H9 (cell line): ENCODE data around the gene GNA12. TPM values are rescaled to one million over a fixed set of nuclear protein-coding genes. Genes with fewer than 3 reads are reported as not detected.

ENCODE experiments used
- DNase-seq: peaks from one replicate; pipeline ENCODE4 v3.0.0-alpha.2; 2017
- H2AFZ ChIP-seq: one replicate; pipeline ENCODE4 v1.6.1; 2013; ENCODE audit warnings: mild to moderate bottlenecking, low read length, control low read depth, moderate library complexity
- H2AK5ac ChIP-seq: 2 replicates; pipeline ENCODE4 v1.6.1; 2013; ENCODE audit warnings: low read length, control low read depth, mixed read lengths; ENCODE audit not compliant: insufficient read length
- H2BK120ac ChIP-seq: one replicate; pipeline ENCODE4 v1.6.1; 2013; ENCODE audit warnings: low read depth, mild to moderate bottlenecking, low read length, control low read depth, inconsistent platforms; ENCODE audit not compliant: poor library complexity, severe bottlenecking
- H2BK12ac ChIP-seq: 2 replicates; pipeline ENCODE4 v1.6.1; 2013; ENCODE audit warnings: low read length, control low read depth, mixed read lengths, low read depth; ENCODE audit not compliant: insufficient read length
- H2BK15ac ChIP-seq: 2 replicates; pipeline ENCODE4 v1.6.1; 2013; ENCODE audit warnings: low read depth, low read length, control low read depth
- H2BK20ac ChIP-seq: one replicate; pipeline ENCODE4 v1.6.1; 2013; ENCODE audit warnings: low read depth, mild to moderate bottlenecking, low read length, control low read depth, inconsistent platforms; ENCODE audit not compliant: poor library complexity, severe bottlenecking
- H2BK5ac ChIP-seq: 2 replicates; pipeline ENCODE4 v1.6.1; 2013; ENCODE audit warnings: low read length, control low read depth, mixed read lengths; ENCODE audit not compliant: insufficient read length
- H3K14ac ChIP-seq: 2 replicates; pipeline ENCODE4 v1.6.1; 2013; ENCODE audit warnings: low read length, control low read depth; ENCODE audit not compliant: insufficient read depth
- H3K18ac ChIP-seq: 2 replicates; pipeline ENCODE4 v1.6.1; 2013; ENCODE audit warnings: low read depth, mild to moderate bottlenecking, mixed read lengths, low read length, control low read depth; ENCODE audit not compliant: insufficient read length
- H3K23ac ChIP-seq: 2 replicates; pipeline ENCODE4 v1.6.1; 2013; ENCODE audit warnings: low read length, control low read depth, mixed read lengths, low read depth; ENCODE audit not compliant: insufficient read length
- H3K23me2 ChIP-seq: 2 replicates; pipeline ENCODE4 v1.6.1; 2013; ENCODE audit warnings: low read depth, mild to moderate bottlenecking, mixed read lengths, low read length, control low read depth; ENCODE audit not compliant: insufficient read length, poor library complexity, severe bottlenecking
- H3K27ac ChIP-seq: 2 replicates; pipeline ENCODE4 v1.5.1; 2013; ENCODE audit warnings: low read length, control low read depth, mixed read lengths, low read depth; ENCODE audit not compliant: insufficient read length
- H3K27me3 ChIP-seq: 2 replicates; pipeline ENCODE4 v1.6.1; 2013; ENCODE audit warnings: low read length, control low read depth, inconsistent platforms; ENCODE audit not compliant: insufficient read depth
- H3K4ac ChIP-seq: 2 replicates; pipeline ENCODE4 v1.6.1; 2013; ENCODE audit warnings: low read depth, mild to moderate bottlenecking, control low read depth, inconsistent platforms, low read length, moderate library complexity
- H3K4me1 ChIP-seq: 2 replicates; pipeline ENCODE4 v1.6.1; 2013; ENCODE audit warnings: low read length, control low read depth, inconsistent platforms; ENCODE audit not compliant: insufficient read depth
- H3K4me2 ChIP-seq: 2 replicates; pipeline ENCODE4 v1.6.1; 2013; ENCODE audit warnings: low read length, control low read depth, mixed read lengths; ENCODE audit not compliant: insufficient read length, insufficient read depth
- H3K56ac ChIP-seq: 2 replicates; pipeline ENCODE4 v1.6.1; 2013; ENCODE audit warnings: low read depth, mild to moderate bottlenecking, mixed read lengths, low read length, control low read depth; ENCODE audit not compliant: insufficient read length
- H3K79me1 ChIP-seq: 2 replicates; pipeline ENCODE4 v1.6.1; 2013; ENCODE audit warnings: low read depth, mild to moderate bottlenecking, moderate library complexity, low read length, control low read depth, inconsistent platforms; ENCODE audit not compliant: insufficient read depth, poor library complexity, severe bottlenecking
- H3K79me2 ChIP-seq: 2 replicates; pipeline ENCODE4 v1.6.1; 2013; ENCODE audit warnings: low read length, control low read depth, inconsistent platforms; ENCODE audit not compliant: insufficient read depth
- H3K9ac ChIP-seq: 2 replicates; pipeline ENCODE4 v1.6.1; 2013; ENCODE audit warnings: low read length, control low read depth, mixed read lengths; ENCODE audit not compliant: insufficient read length; ENCODE audit errors: extremely low read depth
- H3K9me3 ChIP-seq: one replicate; pipeline ENCODE4 v1.6.1; 2013; ENCODE audit warnings: low read depth, low read length, inconsistent platforms; ENCODE audit not compliant: control insufficient read depth
- H3T11ph ChIP-seq: one replicate; pipeline ENCODE4 v1.6.1; 2013; ENCODE audit warnings: mild to moderate bottlenecking, low read length, control low read depth, inconsistent platforms
- H4K20me1 ChIP-seq: one replicate; pipeline ENCODE4 v1.6.1; 2013; ENCODE audit not compliant: control insufficient read depth, insufficient read length, insufficient read depth
- H4K5ac ChIP-seq: 2 replicates; pipeline ENCODE4 v1.6.1; 2013; ENCODE audit warnings: low read depth, mild to moderate bottlenecking, mixed read lengths, low read length, control low read depth; ENCODE audit not compliant: insufficient read length
- H4K8ac ChIP-seq: replicated peaks from 2 replicates; pipeline ENCODE4 v1.6.1; 2013; ENCODE audit warnings: low read length, control low read depth, mixed read lengths, low read depth; ENCODE audit not compliant: insufficient read length
- H4K91ac ChIP-seq: 2 replicates; pipeline ENCODE4 v1.6.1; 2013; ENCODE audit warnings: low read depth, mild to moderate bottlenecking, moderate library complexity, mixed read lengths, low read length, control low read depth; ENCODE audit not compliant: insufficient read length
- H3K27ac Mint-ChIP-seq, 3 experiments: 2 replicates in 2 of 3; 3 replicates in 1 of 3; pipeline ENCODE4 v1.8.0; 2020 to 2021; ENCODE audit warnings: mixed read lengths in 3 of 3, mild to moderate bottlenecking in 1 of 3, moderate library complexity in 1 of 3
- H3K27me3 Mint-ChIP-seq: 2 replicates; pipeline ENCODE4 v1.8.0; 2021; ENCODE audit warnings: low read depth, mild to moderate bottlenecking, moderate library complexity, mixed read lengths
- H3K36me3 Mint-ChIP-seq, 3 experiments: 2 replicates in 2 of 3; 3 replicates in 1 of 3; pipeline ENCODE4 v1.8.0; 2020 to 2021; ENCODE audit warnings: low read depth in 3 of 3, mixed read lengths in 3 of 3; ENCODE audit not compliant: insufficient read depth in 1 of 3
- H3K4me1 Mint-ChIP-seq, 2 experiments: 2 replicates each; pipeline ENCODE4 v1.8.0; 2020; ENCODE audit warnings: mixed read lengths in 2 of 2
- H3K4me3 Mint-ChIP-seq, 2 experiments: 2 replicates in 1 of 2; 3 replicates in 1 of 2; pipeline ENCODE4 v1.8.0; 2020 to 2021; ENCODE audit warnings: mild to moderate bottlenecking in 2 of 2, mixed read lengths in 2 of 2, moderate library complexity in 1 of 2
- H3K9me3 Mint-ChIP-seq, 2 experiments: 2 replicates in 1 of 2; 3 replicates in 1 of 2; pipeline ENCODE4 v1.8.0; 2020; ENCODE audit warnings: mild to moderate bottlenecking in 2 of 2, mixed read lengths in 2 of 2, moderate library complexity in 1 of 2
- WGBS: extraction: QIAGEN DNeasy Blood & Tissue Kit; methylation state at CpG from one replicate; pipeline ENCODE4 v1.1.7; 2013; ENCODE audit warnings: missing lambda C conversion rate, low lambda C conversion rate, mixed read lengths; ENCODE audit not compliant: insufficient read length; ENCODE audit errors: extremely low coverage; 5-methylcytosine and 5-hydroxymethylcytosine counted together
- total RNA-seq: library from RNA; stranded (reverse); gene quantifications from 2 replicates; pipeline ENCODE4 v1.2.1, GENCODE V29; 2021
- TF ChIP-seq, protein P1 (sequence below): fragments of 200-600 bp; sonication (generic); conservative IDR thresholded peaks from 3 replicates; pipeline ENCODE4 v1.8.0; 2021; ENCODE audit warnings: antibody characterized with exemption, mild to moderate bottlenecking

The GNA12 gene
- total RNA-seq, 1 experiment from 2014 or later: 60.2 TPM

DNA sequence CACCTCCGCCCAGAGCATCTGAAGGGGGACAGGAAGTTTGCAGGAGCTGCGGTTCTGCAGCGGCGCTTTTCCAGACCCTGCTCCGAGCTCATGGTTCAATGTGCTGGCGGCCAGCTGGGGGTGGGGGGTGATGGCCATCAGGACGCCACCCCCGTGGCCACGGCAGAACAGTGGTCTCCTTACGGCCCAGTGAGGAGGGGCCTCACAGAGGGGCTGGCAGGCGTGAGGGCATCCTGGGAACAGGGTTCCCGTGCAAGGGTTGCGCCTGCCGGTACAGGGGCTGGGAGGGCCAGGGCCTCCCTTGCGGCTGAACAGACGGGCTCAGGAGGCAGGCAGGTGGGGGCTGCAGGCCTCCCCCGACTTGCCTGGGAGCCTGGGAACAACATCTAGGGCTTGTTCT is 39.0 kb upstream of the GNA12 start:
- H3K14ac ChIP-seq: no peak overlapping the region; the same call in 1 of the 2 replicates
- no peaks in the 10 kb centered on the region for H3K27me3 ChIP-seq
- no peak overlapping the region for H2BK20ac ChIP-seq
- H3K27ac ChIP-seq: no peak overlapping the region
- H3K18ac ChIP-seq: no peak overlapping the region
- WGBS: no CpG with 5 or more reads among the region's 17 CpGs
- no peaks in the 10 kb centered on the region for H3K79me1 ChIP-seq
- no peaks in the 10 kb centered on the region for H4K20me1 ChIP-seq
- H3K23me2 ChIP-seq: no peaks in the 10 kb centered on the region
- H2BK12ac ChIP-seq: no peak overlapping the region
- H2BK120ac ChIP-seq: no peak overlapping the region
- no peak overlapping the region for H3K9ac ChIP-seq
- H3T11ph ChIP-seq: no peak overlapping the region
- no peak overlapping the region for H3K23ac ChIP-seq
- H3K79me2 ChIP-seq: no peaks in the 10 kb centered on the region
- peaks cover 25 to 43% of the 10 kb centered on the region in 2 experiments for H3K4me1 Mint-ChIP-seq
- H3K27me3 Mint-ChIP-seq: no peaks in the 10 kb centered on the region
- H3K27ac Mint-ChIP-seq: no peak overlapping the region
- no peak overlapping the region for H2AK5ac ChIP-seq
- no peaks in the 10 kb centered on the region for H3K9me3 ChIP-seq
- no peak overlapping the region for H2AFZ ChIP-seq
- H3K4ac ChIP-seq: no peak overlapping the region
- H3K9me3 Mint-ChIP-seq: peaks cover 0 to 5% of the 10 kb centered on the region in 2 experiments; a peak in 2 of 5 replicates
- peaks cover 5% of the 10 kb centered on the region; the same call in 1 of the 2 replicates for H3K4me1 ChIP-seq
- H2BK15ac ChIP-seq: no peak overlapping the region
- H2BK5ac ChIP-seq: no peak overlapping the region
- H4K8ac ChIP-seq: no peak overlapping the region
- H4K5ac ChIP-seq: no peak overlapping the region
- no peak for DNase-seq
- H3K4me3 Mint-ChIP-seq: no peak overlapping the region
- H4K91ac ChIP-seq: no peak overlapping the region
- H3K56ac ChIP-seq: no peak overlapping the region
- no peak overlapping the region for H3K4me2 ChIP-seq
- H3K36me3 Mint-ChIP-seq: no peaks in the 10 kb centered on the region
- TF ChIP-seq, protein P1, sequence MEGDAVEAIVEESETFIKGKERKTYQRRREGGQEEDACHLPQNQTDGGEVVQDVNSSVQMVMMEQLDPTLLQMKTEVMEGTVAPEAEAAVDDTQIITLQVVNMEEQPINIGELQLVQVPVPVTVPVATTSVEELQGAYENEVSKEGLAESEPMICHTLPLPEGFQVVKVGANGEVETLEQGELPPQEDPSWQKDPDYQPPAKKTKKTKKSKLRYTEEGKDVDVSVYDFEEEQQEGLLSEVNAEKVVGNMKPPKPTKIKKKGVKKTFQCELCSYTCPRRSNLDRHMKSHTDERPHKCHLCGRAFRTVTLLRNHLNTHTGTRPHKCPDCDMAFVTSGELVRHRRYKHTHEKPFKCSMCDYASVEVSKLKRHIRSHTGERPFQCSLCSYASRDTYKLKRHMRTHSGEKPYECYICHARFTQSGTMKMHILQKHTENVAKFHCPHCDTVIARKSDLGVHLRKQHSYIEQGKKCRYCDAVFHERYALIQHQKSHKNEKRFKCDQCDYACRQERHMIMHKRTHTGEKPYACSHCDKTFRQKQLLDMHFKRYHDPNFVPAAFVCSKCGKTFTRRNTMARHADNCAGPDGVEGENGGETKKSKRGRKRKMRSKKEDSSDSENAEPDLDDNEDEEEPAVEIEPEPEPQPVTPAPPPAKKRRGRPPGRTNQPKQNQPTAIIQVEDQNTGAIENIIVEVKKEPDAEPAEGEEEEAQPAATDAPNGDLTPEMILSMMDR: no peak
